HS-27A (cell line): ENCODE results near the gene EP400.
A peak's percentile ranks its signal among the peaks of the same experiment; 100 is the strongest.

Experiments
- DNase-seq: peaks from one replicate; pipeline ENCODE4 v3.0.0-alpha.2; 2012; ENCODE audit warnings: low read depth, missing footprints

The EP400 gene

GRCh38 chr12:131912518-131913274 lies 37.0 kb upstream of the EP400 start:
- peak; percentile 31 for DNase-seq

GRCh38 chr12:131913666-131914065 lies 36.1 kb upstream of the EP400 start:
- no peak for DNase-seq

- no peak for DNase-seq
These were observed 35.5 kb upstream of the EP400 start for GRCh38 chr12:131914179-131914702.

- no peak for DNase-seq
These were observed 34.6 kb upstream of the EP400 start for GRCh38 chr12:131915000-131915689.

GRCh38 chr12:131915823-131916222 lies 33.9 kb upstream of the EP400 start:
- DNase-seq = no peak

- no peak for DNase-seq
These were observed 33.2 kb upstream of the EP400 start for GRCh38 chr12:131916306-131917138.

GRCh38 chr12:131917139-131917710 lies 32.5 kb upstream of the EP400 start:
- DNase-seq = no peak

- no peak for DNase-seq
These were observed 31.9 kb upstream of the EP400 start for GRCh38 chr12:131917711-131918306.

GRCh38 chr12:131918311-131919050 lies 31.3 kb upstream of the EP400 start:
- DNase-seq = no peak

- DNase-seq = no peak
These were observed 30.7 kb upstream of the EP400 start for GRCh38 chr12:131919051-131919347.

- DNase-seq = no peak
These were observed 30.2 kb upstream of the EP400 start for GRCh38 chr12:131919366-131920156.

GRCh38 chr12:131920157-131920508 lies 29.6 kb upstream of the EP400 start:
- no peak for DNase-seq

- DNase-seq = no peak
These were observed 28.6 kb upstream of the EP400 start for GRCh38 chr12:131920902-131921840.

GRCh38 chr12:131921866-131922769 lies 27.6 kb upstream of the EP400 start:
- DNase-seq = no peak

- DNase-seq = no peak
These were observed 27.0 kb upstream of the EP400 start for GRCh38 chr12:131922772-131923171.

- no peak for DNase-seq
These were observed 26.5 kb upstream of the EP400 start for GRCh38 chr12:131923260-131923659.

GRCh38 chr12:131927110-131928079 lies 22.3 kb upstream of the EP400 start:
- no peak for DNase-seq
